ENCODE measurements around the gene GSG1L.

Gene GSG1L

DNA sequence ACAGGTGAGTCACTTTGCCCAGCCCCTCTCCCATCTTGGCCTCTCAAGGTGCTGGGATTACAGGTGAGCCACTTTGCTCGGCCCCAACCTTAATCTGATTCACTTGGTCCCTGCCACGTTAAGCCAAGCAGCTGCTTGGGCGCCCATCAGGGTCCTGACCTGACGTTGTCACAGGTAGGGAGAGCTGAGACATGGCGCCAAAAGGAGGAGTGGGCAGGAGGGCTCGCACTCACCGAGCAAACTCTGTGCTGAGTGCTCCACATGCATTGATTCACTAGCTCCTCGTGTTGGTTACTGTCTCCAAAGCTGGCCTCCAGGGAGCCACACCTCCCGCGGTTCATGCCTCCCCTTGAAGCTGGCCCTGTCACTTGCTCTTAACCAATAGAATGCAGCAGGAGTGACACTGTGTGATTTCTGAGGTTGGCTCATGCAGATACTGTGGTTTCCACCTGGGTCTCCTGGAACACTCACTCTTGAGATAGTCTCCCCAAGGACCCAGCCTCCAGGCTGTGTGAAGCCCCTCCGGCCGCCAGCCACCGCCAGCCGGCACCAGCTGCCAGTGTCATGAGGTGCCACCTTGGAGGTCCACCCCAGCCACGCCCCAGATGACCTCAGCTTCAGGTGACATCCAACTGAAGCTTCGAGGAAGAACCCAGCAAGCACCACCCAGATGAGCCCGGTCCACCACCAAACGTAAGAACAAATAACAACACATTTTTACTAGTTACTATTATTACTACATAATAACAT is 223.0 kb downstream of the GSG1L start:
- no peak for DNase-seq

- no peak for DNase-seq
Measured at GRCh38 chr16:27839419-27839818, 224.1 kb downstream of the GSG1L start.

DNA sequence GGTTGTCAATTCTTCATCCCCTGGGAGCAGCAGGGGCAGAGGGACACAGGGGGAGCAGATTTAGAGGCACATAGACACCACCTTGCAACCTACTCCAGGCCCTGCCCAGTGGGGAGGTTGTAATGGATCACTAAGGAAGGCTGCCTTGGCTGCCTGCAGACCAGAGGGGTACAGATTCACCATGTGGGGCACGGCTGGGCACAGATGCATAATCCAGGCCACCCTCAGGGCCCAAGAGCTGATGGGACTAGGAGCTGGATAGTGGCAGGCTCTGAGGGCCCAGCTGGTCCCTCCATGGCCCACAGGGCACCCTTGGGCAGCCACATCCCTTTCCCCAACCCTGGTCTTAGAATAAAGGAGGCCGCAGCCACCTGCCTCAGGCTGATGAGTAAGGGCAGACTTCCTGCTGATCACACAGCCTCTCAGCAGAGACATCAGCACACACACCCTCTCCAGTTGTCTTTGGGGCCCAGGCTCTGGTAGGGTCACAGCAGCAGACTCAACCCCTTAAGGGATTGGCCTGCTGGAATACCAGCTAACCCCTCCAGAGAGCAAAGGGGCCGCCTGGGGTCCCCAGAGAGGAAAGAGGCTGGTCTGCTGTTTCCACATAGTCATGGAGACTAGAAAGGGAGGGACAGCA is 224.9 kb downstream of the GSG1L start:
- no peak for DNase-seq

GRCh38 chr16:27829975-27830374 is 233.5 kb downstream of the GSG1L start:
- DNase-seq, result no peak

DNA sequence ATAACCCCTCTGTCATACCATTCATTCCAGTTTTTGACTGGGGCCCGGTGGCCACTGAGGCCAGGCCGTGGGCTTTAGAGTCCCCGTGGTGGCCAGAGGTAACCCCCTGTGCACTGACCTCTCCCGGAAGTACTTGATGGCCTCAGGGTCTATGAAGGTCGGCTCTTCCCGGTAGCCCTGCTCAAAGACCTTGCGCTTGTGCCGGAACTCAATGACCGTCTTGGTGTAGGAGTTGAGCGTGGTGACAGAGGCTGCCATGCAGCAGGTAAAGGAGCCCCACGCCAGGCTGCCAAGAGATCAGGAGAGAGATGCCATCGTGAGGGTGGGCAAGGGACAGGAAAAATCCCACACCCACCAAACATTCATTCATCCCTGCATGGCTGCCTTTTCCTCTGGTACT is 234.8 kb downstream of the GSG1L start:
- no peak for DNase-seq

- DNase-seq, result no peak
Measured at GRCh38 chr16:27827765-27828164, 235.7 kb downstream of the GSG1L start.

DNA sequence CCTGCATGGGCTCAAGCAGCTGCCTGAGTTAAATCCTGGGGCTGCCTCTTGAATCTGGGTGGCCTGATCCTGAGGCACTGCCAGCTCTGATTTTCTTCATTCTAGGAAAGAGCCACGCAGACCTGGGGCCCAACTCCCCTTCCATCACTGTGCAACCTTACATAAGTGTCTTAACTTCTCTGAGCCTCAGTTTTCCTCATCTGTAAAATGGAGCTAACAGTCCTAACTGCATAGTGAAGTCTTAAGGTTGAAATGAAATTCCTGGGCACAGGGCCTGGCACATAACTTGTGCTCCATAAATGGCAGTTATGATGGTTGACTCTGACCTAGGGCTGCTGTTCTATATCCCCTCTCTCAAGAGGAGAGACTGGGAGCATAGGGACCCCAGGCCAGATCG is 236.6 kb downstream of the GSG1L start:
- DNase-seq, result no peak

GRCh38 chr16:27826081-27826892 is 237.2 kb downstream of the GSG1L start:
- DNase-seq, result no peak

GRCh38 chr16:27824786-27825185 is 238.7 kb downstream of the GSG1L start:
- no peak for DNase-seq

GRCh38 chr16:27824006-27824405 is 239.5 kb downstream of the GSG1L start:
- no peak for DNase-seq

DNA sequence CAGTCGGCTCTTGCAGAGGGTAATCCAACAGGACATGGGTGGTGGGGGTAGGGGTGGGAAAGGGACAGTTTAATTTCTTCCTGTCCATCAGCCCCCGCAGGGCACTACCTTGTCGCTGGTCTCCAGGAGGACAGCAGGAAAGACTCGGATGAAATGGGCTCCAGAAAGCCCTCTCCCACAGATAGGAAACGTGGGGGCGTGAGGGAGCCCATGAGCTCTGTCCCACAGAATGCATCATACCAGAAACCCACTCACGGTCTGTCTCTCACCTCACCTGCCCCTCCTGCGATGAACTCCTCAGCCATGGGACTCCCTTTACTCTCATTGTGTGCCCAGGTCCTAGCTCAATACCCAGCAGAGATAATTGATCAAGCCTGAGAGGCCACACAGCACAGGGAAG is 240.1 kb downstream of the GSG1L start:
- no peak for DNase-seq

DNA sequence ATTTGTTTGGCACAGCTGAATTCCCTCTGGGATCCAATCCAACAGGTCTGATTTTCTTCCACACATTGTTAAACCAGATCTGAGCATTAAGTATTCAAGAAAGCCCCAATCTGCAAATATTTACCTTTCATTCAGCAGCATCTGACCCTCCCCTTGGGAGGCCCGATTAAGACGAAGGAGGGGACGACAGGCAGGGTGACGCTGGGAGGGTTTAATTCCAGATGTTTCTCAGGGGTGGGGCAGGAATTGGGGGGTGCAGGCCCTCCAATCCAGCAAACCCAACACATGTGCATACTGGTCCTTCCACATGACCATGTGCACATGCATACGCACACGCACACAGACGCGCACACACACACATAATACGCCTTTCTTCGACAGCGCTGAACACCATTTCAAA is 240.5 kb downstream of the GSG1L start:
- DNase-seq, result no peak

GRCh38 chr16:27822529-27822928 is 241.0 kb downstream of the GSG1L start:
- no peak for DNase-seq

- no peak for DNase-seq
Measured at GRCh38 chr16:27820646-27821345, 242.7 kb downstream of the GSG1L start.

GRCh38 chr16:27819881-27820610 is 243.5 kb downstream of the GSG1L start:
- no peak for DNase-seq

DNA sequence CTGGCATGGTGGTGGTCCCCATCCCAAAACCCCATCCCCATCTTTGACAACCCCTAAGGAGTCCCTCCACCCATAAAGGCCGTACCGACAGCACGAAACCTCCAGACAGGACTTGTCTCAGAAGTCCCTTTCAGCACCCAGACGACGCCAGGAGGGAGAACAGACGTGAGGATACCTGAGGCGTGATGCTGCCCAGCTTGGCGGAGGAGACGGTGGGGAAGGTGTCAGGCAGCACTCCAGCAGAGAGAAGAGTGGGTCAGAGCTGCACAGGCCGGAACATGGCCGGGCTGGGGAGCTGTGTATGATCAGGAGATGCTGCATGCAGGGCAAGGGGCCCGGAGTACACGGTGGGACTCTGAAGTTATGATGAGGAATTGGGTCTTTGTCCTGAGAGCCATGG is 244.2 kb downstream of the GSG1L start:
- no peak for DNase-seq

GRCh38 chr16:27818246-27818645 is 245.3 kb downstream of the GSG1L start:
- no peak for DNase-seq

DNA sequence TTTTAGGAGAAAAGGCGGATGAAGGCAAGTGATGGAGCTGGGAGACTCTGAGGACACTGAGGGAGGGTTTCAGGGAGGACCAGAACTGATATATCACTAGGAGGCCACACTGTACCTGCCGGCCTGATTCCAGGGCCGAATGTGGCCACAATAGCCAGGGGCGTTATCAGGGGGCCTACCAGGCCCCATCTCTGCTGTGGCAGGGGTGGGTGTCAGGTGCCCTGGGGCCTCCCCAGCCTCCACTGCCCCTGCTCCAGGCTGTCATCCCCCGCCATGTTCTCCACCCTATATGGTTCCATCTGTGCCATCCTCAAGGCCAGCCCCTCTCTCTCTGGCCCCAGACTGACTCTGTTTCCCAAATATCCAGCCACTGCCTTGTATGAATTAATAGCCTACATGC is 246.5 kb downstream of the GSG1L start:
- no peak for DNase-seq

DNA sequence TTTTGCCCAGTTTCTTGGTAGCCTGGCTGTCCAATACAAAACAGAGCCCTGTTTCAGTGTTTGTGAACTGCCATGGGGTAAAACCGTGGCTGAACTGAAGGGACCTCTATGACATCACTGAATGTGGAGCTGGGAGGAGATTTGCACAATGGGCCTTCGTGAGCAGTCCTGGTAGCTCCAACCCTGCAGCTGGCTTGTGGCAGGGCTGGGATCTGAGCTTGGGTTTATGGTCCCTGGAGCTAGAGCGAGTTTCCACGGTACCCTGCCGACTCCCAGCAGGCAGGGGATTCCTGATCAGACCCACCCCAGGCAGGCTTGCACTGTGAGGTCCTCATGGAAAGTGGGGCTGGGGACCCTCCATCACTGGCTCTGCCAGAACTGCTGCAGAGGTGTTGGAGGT is 247.0 kb downstream of the GSG1L start:
- DNase-seq, result no peak

DNA sequence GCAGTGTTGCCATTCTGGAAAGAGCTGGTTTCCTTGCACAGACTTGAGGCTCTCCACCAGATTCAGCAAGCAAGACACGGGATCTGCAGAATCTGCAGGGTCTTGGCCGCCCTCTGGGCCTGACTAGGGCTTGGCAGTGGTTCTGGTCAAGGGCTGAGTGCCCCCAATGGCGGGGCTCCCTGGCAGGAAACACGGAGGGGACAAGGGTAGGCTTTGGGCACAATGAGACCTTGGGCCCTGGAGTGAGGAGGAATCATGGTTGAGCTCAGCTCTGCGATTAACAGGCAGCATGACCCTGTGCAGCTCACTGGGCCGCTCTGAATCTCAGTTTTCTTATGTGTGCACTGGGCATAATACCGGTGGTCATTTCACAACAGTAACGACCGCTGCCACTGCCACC is 249.9 kb downstream of the GSG1L start:
- no peak for DNase-seq

DNA sequence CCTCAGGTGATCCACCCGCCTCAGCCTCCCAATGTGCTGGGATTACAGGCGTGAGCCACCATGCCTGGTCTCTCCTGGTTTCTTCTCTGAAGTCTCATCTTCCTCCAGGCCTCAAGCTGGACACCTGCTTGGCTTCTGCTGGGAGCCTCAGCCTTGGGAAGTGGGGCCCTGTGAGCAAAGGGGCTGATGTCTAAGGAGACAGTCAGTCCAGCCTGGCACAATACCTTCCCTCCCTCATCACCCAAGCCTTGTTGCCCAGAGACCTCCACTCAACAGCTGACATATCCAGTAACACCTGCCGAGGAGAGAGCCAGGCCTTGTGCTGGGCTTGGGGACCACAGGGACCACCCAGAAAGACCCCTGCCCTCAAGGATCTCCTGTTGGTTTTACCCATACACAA is 251.6 kb downstream of the GSG1L start:
- no peak for DNase-seq

- DNase-seq, result no peak
Measured at GRCh38 chr16:27806986-27807385, 256.5 kb downstream of the GSG1L start.

- DNase-seq, result no peak
Measured at GRCh38 chr16:27806388-27806787, 257.1 kb downstream of the GSG1L start.
